GM18508 (cell line): ENCODE data around the gene KIF3B.
"Not testable (repeated sequence)": the region's sequence is repeated elsewhere in the genome, so short reads cannot be mapped to it uniquely, and the experiment has no call there.

Source experiments
- ATAC-seq: cut with Tn5 transposase; IDR thresholded peaks from one replicate; pipeline ENCODE4 v1.9.1; 2021; ENCODE audit warnings: moderate number of reproducible peaks; ENCODE audit not compliant: insufficient read depth, unreplicated experiment

KIF3B gene

GRCh38 chr20:32370897-32371296 is 93.4 kb downstream of the KIF3B start:
- no peak for ATAC-seq

GRCh38 chr20:32378461-32378860 is 101.0 kb downstream of the KIF3B start:
- ATAC-seq, result no peak

- not testable (repeated sequence) for ATAC-seq
Observed at GRCh38 chr20:32380037-32380436, 102.6 kb downstream of the KIF3B start.

GRCh38 chr20:32380745-32381144 is 103.3 kb downstream of the KIF3B start:
- no peak for ATAC-seq

GRCh38 chr20:32382102-32382950 is 104.9 kb downstream of the KIF3B start:
- ATAC-seq, result no peak

- ATAC-seq, result not testable (repeated sequence)
Observed at GRCh38 chr20:32383441-32383840, 106.0 kb downstream of the KIF3B start.
